Measurements from ENCODE around the gene DVL3.
"Not testable (repeated sequence)": the region's sequence is repeated elsewhere in the genome, so short reads cannot be mapped to it uniquely, and the experiment has no call there.

The DVL3 gene

DNA sequence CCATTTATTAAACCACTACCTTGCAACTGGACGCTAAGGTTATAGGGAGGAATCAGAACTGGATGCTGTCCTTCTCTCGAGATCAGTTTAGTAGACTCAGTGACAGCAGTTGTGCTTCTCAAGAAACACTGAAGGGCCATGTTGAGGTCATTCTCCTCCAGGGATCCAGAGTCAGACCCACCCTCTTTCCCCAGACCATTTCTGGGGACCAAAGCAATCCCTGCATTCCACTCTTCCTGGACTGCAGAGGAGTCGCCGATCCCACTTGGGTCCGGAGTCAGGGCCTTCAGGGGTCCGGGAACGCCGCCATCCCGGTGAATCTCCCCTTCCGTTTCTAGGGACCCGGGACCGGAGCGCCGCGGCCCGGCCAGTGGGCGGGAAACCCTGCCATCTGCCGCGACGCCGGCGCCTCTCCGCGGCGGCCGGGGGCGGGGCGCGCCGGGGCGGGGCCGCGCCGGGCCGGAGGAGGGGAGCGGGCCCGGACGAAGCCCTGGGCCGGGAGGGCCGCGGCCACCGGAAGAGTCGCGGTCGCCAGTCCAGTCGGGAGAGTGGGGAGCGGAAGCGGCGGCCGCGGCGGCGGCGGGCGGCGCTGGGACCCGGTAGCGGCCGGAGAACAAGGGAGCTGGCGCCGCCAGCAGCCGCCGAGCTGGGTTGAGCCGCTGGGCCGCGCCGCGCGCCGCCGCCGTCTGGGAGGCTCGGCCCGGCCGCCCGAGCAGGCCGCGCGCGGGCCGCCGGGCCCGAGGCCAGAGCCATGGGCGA, at the start of gene DVL3:
TSS of gene DVL3 (plus strand) at position 493 of the 759 bp plus-strand sequence. CDS start at position 752, 259 bp downstream.
- peak; percentile 38 for DNase-seq

DNA sequence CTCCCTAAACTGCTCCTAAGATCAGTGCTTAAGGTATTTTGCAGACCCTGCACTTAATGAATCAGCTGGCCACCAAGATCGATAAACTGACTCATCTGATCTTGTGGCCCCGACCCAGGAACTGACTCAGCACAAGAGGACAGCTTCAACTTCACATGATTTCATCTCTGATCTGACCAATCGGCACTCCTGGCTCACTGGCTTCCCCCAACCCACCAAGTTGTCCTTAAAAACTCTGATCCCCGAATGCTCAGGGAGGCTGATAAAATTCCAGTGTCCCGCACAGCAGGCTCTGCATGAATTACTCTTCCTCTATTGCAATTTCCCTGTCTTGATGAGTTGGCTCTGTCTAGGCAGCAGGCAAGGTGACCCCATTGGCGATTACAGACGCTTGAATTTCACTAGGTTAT, 44.9 kb upstream of the DVL3 start:
- DNase-seq: no peak

DNA sequence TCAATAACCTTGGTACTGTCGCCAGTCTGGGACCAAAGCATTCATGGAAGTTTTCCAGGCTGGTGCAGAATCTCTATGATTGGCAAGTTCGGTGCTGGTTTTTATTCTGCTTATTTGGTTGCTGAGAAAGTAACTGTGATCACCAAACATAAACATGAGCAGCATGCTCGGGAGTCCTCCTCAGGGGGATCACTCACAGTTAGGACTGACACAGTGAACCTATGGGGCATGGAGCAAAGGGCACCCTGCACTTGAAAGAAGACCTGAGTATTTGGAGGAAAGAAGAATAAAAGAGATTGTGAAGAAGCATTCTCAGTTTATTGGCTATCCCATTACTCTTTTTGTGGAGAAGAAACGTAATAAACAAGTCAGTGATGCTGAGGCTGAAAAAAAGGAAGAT, 39.2 kb upstream of the DVL3 start:
- DNase-seq: no peak

DNA sequence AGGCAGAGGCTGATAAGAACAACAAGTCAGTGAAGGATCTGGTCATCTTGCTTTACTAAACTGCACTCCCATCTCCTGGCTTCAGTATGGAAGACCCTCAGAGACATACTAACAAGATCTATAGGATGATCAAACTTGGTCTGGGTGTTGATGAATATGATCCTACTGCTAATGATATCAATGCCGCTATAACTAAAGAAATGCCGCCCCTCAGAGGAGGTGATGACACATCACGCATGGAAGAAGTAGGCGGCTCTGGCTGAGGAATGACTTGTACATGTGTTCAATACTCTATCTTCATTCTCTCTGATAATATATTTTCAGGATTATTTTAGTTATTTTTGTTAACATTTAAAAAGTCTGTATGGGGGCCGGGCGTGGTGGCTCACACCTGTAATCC, 37.5 kb upstream of the DVL3 start:
- no peak for DNase-seq

DNA sequence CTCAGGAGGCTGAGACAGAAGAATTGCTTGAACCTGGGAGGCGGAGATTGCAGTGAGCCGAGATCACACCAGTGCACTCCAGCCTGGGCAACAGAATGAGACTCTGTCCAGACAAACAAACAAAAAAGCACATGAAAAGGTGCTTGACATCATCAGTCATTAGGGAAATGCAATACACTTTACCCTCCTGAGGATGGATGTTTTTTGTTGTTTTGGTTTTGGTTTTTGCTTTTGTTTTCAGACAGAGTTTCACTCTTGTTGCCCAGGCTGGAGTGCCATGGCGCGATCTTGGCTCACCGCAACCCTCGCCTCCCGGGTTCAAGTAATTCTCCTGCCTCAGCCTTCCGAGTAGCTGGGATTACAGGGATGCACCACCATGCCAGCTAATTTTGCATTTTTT, 34.1 kb upstream of the DVL3 start:
- DNase-seq: not testable (repeated sequence)

DNA sequence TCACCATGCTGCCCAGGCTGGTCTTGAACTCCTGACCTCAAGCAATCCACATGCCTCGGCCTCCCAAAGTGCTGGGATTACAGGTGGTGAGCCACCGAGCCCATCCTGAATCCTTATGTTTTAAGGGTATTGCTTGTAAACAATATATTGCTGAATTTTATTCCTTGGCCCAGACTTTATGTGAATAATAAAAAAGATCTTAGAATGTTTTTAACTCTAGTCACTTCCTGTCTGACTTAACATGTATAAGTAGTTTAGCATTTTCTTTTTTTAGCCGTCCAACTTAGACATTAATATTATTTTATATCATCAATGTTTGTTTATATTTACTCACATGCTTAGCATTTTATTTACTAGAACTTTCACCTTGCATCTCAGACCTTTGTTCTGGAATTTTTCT, 29.2 kb upstream of the DVL3 start:
- DNase-seq: no peak

DNA sequence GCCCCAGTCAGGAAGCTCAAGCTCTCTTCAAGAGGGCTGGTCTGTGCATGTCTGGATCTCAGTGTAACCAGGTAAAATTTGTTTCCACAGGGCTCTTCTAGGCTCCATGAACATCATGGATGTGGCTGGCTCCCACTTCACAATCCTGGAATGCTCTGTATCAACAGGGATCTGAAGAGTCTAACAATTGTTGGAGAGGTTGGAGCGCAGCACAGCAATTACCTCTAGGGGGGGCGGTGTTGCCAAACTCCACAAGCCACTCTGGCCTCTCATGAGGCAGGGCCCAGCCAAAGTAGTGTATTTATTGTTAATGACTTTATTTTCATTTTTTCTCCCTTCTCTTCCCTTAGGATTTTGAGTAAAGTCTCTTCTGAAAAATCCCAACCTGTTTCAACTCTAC, 26.2 kb upstream of the DVL3 start:
- DNase-seq: no peak

DNA sequence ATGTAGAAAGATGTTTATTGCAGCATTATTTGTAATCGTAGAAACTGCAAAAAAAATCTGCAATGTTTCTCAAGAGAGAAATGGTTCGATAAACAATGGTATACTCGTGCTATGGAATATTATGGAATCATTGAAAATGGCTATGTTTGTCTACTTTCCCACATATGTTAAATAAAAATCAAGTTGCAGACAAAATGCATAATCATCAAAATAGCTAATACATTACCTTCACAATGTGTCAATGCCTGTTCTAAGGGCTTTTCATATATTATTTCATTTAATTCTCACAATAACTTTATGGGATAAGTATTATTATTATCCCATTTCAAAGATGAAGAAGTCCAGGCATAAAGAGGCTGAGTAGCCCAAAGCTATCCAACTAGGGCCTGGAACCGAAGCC, 22.2 kb upstream of the DVL3 start:
- no peak for DNase-seq

DNA sequence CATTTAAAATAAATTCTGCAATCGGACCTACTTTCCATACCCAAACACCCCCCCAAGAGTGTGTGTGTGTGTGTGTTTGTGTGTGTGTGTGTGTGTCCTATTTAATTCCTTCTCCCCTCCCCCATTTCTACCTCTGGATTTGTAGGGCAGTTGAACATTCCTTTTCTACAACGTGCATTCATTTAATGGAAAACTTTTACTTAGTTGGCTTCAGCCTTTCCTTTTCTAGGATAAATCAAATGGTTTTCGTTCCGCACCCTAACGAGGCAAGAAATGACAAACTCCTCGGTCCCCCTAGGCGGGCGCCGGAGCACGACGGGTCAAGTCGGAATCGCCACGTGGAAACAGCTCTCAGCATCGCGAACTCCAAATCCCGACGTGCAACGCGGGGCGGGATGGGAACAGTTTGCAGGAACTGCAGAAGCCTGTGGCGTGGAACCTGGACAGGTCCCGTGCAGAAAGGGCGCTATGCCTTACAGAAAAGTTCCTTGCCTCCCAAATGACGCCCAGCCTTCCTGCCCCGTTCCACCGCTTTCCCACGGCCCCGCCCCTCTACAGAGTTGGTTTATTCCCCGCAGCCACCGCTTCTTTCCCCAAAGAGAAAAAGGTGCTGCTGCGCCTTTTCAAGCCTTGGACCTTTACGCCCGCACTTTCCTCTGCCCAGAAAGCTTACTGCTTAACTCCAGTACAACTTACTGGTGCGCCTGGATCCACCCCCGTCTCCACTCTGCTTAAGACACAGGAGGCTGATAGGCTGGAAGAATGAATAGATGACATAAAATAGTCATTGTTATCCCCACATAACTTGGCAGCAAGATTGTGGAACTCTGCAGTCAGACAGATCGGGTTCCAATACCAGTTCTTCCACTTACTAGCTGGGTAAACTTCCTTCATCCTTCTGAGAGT, 21.1 kb upstream of the DVL3 start:
- DNase-seq: peak; percentile 58

DNA sequence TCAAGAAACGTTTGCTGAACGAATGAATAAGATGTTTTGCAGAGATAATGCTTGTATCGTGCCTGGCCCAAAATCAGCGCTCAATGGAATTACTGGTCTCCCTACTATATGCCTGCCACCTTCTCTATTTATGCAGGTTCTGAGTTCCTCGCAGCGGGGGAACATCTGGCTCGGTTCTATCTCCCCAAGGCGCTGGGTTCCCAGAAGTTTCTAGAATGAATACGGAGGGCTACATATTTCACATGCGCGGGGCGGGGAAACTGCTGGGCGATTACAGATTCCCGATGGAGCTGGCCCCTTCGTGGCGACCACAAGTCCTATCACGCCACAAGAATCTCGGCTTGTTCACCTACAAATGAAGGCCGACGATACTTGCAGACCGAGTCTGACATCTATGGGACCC, 20.4 kb upstream of the DVL3 start:
- no peak for DNase-seq

DNA sequence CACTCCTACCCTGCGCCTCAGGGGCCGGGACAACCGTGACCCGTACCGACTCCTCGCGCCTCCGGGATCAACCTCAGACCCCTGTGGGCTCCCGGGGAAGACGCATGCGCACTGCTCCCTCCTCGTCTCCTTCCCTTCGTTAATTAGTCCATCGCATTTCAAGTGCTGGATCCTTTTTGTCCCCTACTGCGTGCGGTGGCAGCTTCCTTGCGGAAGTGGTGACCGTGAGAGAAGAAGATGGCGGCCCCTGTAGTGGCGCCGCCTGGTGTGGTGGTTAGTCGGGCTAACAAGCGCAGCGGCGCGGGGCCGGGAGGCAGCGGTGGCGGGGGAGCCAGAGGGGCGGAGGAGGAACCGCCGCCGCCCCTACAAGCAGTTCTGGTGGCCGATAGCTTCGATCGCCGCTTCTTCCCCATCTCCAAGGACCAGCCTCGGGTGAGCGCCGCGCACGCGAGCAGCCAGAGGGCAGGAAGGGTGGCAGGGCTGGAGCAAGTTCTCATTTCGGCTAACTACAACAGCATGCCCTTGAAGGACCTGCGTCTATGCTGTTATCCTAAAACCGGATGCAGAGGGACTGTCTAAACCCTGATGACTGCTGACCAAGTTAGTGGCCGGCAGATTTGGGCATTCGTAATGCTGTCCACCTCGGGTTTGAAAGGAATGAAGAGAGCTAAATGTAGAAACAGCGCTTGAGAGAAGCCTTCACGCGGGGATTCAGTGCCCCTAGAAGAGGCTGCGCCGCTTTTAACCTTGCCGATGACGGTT, 19.8 kb upstream of the DVL3 start, which contains the start of gene EIF2B5:
TSS of gene EIF2B5 (plus strand) at position 210 of the 762 bp plus-strand sequence. CDS start at position 238, 28 bp downstream.
- DNase-seq: peak; percentile 83

DNA sequence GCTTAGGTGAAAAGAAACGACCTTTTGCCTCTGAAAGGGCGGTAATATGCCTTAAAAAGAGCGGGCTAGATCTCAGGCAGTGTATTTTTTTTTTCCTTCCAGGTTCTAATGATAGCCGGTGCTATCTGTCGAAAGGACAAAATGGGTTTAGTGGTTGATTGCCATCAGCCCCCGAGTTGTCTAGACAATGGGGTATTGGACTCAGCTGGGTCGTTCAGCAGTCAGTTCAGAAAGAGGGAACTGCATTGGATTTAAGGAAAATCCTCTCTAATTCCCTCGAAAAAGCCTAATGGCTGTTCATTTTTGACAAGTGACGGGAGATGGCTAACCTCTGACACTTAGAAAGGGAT, 19.3 kb upstream of the DVL3 start:
- DNase-seq: no peak

DNA sequence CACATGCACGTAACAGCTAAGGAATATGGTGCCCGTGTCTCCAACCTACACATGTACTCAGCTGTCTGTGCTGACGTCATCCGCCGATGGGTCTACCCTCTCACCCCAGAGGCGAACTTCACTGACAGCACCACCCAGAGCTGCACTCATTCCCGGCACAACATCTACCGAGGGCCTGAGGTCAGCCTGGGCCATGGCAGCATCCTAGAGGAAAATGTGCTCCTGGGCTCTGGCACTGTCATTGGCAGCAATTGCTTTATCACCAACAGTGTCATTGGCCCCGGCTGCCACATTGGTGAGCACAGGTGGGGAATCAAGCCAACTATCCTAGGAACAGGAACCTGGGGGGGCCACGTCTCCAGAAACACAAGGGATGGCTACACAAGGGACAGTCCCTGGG, 14.7 kb upstream of the DVL3 start:
- DNase-seq: no peak

DNA sequence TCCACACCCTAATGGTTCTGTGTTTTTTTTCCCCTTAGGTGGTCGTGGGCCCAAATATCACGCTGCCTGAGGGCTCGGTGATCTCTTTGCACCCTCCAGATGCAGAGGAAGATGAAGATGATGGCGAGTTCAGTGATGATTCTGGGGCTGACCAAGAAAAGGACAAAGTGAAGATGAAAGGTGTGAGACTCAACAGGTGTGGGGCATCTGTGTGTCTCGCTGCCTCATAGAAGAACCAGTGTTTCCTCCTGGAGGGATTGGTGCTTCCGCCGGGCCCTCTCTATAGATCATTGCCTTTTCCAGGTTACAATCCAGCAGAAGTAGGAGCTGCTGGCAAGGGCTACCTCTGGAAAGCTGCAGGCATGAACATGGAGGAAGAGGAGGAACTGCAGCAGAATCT, 13.0 kb upstream of the DVL3 start:
- no peak for DNase-seq

DNA sequence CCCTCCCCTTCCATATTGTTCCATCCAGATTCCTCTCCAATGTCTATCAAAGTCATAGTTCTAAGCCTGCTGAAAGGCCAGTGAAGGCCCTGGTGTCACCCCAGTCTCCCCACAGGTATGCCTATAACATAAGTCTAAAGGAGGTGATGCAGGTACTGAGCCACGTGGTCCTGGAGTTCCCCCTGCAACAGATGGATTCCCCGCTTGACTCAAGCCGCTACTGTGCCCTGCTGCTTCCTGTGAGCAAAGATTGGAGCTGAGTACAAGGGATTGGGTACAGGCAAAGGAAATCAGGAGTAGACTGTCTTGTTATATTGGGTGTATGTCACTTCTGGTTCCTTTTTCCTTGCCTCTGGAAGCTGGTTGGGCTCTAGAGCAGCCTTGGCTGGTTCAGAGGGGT, 11.8 kb upstream of the DVL3 start:
- no peak for DNase-seq

DNA sequence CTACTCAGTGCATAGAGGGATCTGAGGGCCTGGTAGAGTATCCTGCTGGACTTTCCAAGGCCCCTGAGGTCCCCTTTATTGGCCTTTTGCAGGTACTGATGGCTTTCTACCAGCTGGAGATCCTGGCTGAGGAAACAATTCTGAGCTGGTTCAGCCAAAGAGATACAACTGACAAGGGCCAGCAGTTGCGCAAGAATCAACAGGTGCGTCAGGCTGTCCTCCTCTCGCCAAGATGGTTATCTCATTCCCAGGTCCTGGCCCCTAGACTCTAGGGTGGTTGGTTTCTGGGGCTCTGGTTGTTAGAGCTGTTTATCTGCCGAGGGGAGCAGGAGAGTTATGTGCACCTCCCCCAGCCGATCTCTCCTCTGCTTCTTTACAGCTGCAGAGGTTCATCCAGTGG, 10.7 kb upstream of the DVL3 start:
- DNase-seq: no peak

DNA sequence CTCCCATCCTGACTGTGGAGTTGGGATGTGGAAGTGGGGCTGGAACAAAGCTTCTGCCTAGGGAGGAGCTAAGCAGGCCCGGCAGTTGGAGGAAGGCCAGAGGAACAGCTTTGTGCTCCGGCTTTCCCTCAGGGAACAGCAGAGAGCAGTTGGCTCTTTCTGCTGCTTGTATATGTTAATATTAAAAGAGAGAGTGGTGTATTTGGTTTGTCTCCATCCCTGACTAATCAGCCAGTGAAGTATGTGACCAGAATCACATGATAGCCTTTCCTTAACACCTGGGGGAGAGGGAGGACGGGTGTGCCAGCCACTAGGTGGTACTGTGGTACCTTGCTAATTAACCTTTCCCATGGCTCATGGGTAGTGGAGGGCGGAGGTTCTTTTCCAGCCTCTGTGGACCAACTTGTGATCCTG, 10.1 kb upstream of the DVL3 start:
- DNase-seq: peak; percentile 14

DNA sequence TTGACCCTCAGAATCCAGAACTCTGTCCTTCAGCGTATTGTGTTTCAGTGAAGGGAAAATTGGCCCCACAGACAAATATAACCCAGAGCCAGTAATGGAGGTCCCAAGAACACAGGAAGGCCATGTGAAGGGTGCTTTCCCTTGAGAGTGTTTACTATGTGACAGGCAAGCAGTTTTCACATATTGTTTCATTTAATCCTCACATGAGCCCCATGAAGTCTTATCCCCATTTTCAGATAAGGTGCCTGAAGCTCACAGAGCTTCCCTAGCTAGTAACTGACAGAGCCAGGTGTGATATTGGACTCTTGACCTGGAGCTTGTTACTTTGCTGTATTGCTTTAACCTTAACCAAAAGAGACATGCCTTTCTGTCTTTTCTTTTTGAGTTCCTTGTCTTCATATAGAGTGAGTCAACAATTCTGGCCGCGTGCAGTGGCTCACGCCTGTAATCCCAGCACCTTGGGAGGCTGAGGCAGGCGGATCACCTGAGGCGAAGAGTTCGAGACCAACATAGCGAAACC, 9.4 kb upstream of the DVL3 start:
- DNase-seq: no peak

DNA sequence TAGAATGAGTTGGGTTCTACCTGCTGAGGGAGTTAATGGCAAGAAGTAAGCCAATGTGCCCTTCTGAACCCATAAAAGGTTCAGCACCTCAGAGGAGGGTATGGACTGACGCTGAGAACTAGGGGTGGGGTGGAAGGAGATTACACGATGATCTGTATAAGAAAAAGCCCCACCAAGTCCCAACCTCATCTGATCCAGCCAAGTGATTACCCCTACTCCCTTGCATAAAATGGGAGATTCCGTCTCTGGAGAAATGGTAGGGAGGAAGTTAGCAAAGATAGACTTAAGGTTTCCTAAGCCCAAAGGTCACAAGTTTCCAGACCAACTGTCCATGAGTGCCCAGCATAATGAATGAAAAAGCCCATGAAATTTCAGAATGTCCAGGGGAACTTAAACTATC, 7.1 kb upstream of the DVL3 start:
- DNase-seq: no peak

DNA sequence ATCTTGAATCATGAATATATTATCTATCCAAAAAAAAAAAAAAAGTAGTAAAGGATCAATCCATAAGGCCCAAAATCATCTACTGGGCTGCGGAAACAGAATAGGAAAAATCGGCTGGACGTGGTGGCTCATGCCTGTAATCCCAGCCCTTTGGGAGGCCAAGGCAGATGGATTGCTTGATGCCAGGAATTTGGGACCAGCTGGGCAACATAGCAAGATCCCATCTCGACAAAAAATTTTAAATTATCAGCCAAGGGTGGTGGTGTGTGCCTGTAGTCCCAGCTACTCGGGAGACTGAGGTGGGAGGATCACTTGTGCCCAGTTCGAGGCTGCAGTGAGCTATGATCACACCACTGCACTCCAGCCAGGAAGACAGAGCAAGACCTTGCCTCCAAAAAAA, 6.1 kb upstream of the DVL3 start:
- DNase-seq: no peak

DNA sequence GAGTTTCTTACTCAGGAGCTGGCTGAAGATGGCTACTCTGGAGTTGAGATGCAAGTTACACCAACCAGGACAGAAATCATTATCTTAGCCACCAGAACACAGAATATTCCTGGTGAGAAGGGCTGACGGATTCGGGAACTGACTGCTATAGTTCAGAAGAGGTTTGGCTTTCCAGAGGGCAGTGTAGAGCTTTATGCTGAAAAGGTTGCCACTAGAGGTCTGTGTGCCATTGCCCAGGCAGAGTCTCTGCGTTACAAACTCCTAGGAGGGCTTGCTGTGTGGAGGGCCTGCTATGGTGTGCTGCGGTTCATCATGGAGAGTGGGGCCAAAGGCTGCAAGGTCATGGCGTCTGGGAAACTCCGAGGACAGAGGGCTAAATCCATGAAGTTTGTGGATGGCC, 5.4 kb upstream of the DVL3 start:
- DNase-seq: not testable (repeated sequence)

DNA sequence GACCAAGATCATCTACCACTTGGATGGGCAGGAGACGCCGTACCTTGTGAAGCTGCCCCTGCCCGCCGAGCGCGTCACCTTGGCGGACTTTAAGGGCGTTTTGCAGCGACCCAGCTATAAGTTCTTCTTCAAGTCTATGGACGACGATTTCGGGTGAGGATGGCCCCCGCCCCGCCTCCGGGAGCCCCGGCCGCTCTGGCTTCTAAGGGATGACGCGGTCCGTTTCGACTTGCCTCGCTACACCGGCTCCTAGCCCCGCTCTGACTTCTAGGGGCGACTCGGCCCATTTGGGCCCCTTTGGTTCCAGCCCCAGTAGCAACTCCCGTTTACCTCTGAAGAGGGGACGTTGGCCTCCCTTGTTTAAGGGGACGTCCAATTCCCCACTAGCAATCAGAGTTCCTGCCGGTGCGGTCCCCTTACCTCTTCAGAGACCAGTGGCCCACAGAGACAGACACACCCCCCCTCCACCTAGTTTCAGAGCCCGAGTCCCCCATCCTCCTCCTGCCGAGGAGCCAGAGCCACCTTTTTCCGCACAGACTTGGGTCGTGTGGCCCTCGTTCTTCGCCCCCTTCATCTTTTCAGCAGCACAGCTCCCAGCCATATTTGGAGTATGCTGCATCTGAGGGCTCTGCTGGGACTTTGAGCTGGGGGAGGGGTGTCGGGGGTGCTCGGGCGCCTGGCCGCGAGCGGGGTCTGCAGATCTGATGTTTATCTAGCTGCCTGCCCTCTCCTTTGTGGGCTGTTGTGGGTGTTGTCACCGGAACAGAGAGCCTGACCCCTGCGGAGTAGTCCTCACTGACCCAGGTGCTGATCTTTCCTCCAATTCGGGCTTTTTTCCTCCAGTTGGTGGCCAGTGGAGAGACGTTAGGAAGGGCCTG, 706 bp downstream of the DVL3 start:
- peak; percentile 48 for DNase-seq
